ENCODE results near the gene AGXT2. TPM values are rescaled to one million over a fixed set of nuclear protein-coding genes. Genes with fewer than 3 reads are reported as not detected.

The AGXT2 gene, protein sequence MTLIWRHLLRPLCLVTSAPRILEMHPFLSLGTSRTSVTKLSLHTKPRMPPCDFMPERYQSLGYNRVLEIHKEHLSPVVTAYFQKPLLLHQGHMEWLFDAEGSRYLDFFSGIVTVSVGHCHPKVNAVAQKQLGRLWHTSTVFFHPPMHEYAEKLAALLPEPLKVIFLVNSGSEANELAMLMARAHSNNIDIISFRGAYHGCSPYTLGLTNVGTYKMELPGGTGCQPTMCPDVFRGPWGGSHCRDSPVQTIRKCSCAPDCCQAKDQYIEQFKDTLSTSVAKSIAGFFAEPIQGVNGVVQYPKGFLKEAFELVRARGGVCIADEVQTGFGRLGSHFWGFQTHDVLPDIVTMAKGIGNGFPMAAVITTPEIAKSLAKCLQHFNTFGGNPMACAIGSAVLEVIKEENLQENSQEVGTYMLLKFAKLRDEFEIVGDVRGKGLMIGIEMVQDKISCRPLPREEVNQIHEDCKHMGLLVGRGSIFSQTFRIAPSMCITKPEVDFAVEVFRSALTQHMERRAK
- 10 to 100 TPM; 51.6 to 80.5 (median 60.4) TPM for polyA plus RNA-seq (ENCODE audit: insufficient read length in 3 of 3)

DNA sequence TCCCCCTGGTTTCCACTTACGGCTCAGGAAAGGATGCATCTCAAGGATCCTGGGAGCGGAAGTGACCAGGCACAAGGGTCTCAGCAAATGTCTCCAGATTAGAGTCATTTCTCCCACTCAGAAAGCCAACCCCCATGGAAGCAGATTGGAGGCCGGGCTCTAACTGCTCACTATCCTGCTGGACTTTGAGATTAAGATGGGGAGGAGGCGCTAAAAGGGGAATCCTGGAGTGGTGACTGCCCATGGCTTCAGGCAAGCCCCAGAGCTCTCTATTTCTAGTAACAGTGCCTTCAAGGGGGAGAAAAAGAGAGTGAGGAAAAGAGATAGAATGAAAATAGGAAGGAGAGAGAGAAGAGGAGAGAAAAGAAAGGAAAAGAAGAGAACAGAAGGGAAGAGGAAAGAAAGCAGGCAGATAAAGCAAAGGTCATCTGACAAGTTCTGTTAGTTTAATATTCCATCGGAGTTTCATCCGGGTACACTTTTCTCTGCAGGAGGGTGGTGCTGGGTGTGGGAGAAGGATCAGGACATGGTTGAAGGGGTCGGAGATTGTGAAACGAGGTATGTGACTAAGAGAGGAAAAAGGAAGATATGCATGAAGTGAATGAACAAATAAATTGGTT, at the start of gene AGXT2:
AGXT2 (minus strand) TSS at position 165 of the 620 bp plus-strand sequence; CDS start at position 108, 57 bp downstream.
- no peak for DNase-seq (ENCODE audit: low read depth in 3 of 3, low spot score in 2 of 3)

DNA sequence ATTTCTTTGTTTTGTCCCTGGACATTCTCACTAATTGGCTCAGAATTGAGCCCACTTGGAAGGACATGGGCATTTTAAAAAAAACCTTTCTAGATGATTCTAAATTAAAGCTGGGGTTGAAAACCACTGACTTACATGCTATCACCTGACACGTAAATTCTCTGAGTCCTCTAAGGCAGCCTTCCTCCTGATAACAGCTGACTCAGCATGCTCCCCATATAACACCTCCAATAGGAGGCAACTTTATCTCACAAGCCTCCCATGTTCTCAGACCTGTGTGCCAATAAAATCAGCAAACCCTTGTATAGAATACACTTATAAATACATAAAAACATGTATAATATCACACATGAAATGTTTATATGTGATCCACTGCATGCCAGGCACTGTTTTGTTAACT, 49.2 kb upstream of the AGXT2 start:
- DNase-seq (ENCODE audit: low read depth in 3 of 3, low spot score in 2 of 3): no peak

DNA sequence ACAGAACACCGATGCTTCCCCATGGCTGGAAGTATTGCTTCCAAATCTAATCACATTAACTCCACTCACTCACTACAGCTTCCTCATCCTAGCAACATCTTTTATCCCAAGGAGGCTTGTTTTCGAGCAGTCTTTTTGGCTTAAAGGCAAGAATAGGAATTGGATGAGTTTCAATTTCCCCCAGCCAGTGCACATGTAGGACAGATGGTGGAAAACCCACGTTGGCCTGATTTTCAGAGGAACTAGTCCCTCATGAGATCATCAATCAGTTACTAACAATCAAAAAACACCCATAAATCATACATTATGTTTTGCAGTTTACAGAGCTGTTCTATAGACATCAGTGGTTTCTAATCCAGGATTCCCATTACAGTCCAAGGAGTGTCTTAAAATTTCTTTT, 48.5 kb upstream of the AGXT2 start:
- DNase-seq (ENCODE audit: low read depth in 3 of 3, low spot score in 2 of 3): no peak

- no peak for DNase-seq (ENCODE audit: low read depth in 3 of 3, low spot score in 2 of 3)
Observed at GRCh38 chr5:35095366-35095765, 47.6 kb upstream of the AGXT2 start.

DNA sequence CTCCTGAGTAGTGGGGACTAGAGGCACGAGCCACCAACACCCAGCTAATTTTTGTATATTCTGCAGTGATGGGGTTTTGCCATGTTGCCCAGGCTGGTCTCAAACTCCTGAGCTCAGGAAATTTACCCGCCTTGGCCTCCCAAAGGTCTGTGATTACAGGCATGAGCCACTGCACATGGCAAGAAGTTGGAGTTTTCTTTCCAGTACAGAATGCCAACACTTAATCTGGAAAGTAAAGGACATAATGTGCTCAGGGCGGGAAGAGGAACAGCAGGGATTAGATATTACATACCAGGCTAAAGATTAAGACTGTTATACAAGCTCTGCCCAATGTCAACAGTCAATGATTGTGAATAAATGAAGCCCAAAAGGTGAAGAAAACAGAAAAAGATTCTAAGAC, 47.2 kb upstream of the AGXT2 start:
- DNase-seq (ENCODE audit: low read depth in 3 of 3, low spot score in 2 of 3): no peak

DNA sequence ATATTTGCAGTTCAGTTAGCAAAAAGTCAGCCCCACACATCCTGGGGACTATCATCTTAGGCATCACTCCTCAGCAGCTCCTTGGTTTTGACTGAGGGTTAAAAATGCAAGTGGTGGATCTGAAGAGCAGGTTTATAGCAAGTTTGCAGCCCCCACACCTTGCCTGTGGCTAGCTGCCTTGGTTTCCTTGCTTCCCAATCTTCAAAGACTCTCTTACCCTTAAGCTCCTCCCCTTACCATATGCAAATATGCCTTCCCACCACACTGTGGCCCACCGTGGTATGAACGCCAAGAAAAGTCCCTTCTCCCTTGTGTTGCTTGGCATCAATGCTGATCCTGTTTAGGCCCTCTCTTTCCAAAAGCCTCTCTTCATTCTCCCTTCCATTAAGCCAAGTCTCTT, 45.0 kb upstream of the AGXT2 start:
- no peak for DNase-seq (ENCODE audit: low read depth in 3 of 3, low spot score in 2 of 3)

DNA sequence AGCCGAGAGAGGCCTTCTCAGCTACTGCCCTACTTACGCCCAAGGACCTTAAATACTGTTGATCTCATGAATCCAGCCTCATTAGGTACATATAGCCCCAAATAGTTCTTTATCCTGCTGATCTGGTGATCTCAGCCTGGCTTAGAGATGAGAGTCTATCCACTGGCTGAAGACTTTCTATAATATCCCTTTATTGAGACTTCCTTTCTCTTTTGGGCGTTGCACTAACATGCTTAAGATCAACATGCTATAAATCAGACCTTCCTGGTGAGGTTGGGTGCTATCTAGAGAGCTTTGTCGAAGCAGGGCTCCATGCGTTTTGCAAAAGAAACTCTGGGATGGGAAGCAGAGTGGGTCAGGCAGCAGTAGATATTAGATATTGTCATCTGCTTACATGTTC, 44.0 kb upstream of the AGXT2 start:
- no peak for DNase-seq (ENCODE audit: low read depth in 3 of 3, low spot score in 2 of 3)

DNA sequence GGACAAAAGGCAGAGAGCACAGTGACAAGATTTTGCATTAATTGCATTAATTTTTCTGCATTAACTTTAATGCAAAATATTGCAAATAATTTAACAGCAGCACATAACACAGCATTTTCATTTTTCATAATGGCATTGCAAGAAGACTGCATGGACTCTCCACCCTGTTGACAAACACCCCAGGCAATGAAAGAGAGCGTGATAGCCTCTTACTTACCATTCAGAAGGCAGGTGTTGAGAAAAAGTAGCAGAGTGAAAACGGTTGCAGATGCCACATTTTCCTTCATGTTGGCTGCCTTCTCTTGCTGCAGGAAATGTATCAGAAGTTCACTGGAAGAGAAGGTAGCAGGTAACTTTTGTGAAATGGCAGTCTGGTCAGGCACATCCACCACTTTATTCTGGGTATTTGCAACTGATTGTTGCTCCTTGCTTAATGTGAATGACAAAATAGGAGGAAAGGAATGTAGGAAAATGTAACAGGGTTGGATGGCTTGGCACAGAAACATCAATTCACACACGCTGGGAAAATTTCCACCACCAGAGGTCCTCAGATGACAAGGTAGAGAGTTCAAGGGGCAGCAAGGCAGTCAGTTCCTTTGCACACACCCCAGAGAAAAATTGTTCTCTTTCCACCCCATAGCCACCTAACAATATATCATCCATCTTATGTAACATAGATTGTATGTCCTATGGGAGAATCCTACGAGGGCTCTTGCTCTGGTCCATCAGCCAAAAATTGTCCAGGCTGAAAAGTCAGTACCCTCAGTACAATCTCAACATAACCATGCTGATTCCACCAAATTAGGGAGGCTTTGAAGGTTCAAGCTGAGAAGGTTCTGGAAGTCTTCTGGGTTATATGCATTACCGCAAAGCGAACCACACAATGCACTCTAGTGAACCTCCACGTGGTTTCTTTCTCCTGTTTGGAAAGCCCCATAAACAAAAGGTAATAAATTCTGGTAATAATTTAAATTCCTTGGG, 41.9 kb upstream of the AGXT2 start:
- DNase-seq (ENCODE audit: low read depth in 3 of 3, low spot score in 2 of 3): peak in 2 of 3 donors; percentile 29 to 44

DNA sequence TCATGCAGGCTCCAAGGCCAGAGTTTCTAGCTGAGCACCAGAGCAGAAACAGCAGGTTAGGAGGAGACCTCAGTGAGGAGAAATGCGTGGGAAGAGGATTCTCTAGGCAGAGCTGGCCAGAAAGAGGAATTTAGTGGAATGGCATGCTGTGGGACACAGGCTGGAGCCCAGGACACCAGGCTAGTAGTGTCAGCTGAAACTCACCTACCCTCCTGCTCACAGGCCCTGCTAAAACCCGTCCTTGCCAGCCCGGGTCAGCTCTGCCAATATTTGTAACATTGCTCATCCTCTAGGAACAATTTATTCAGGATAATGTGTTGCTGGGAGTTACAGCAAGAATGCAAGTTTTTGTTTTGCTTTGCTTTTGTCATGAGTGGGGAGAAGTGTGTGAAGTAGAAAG, 40.2 kb upstream of the AGXT2 start:
- DNase-seq (ENCODE audit: low read depth in 3 of 3, low spot score in 2 of 3): no peak

DNA sequence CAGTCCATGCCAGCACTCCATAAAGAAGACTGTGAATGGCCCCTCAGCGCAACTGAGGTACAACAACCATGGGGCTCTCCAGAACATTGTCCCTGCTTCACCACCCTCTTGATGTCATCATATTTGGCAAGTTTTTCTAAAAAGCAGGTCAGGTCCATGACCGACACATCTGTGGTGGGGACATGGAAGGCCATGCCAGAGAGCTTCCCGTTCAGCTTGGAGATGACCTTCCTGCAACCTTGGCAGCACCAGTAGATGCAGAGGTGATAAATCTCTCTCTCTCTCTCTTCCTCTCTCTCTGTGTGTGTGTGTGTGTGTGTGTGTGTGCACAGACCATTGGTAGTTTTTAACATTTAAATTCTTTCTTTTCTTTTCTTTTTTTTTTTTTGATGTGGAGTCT, 35.4 kb upstream of the AGXT2 start:
- no peak for DNase-seq (ENCODE audit: low read depth in 3 of 3, low spot score in 2 of 3)

- no peak for DNase-seq (ENCODE audit: low read depth in 3 of 3, low spot score in 2 of 3)
Observed at GRCh38 chr5:35082530-35082929, 34.8 kb upstream of the AGXT2 start.

- DNase-seq (ENCODE audit: low read depth in 3 of 3, low spot score in 2 of 3): no peak
Observed at GRCh38 chr5:35081134-35081533, 33.4 kb upstream of the AGXT2 start.

DNA sequence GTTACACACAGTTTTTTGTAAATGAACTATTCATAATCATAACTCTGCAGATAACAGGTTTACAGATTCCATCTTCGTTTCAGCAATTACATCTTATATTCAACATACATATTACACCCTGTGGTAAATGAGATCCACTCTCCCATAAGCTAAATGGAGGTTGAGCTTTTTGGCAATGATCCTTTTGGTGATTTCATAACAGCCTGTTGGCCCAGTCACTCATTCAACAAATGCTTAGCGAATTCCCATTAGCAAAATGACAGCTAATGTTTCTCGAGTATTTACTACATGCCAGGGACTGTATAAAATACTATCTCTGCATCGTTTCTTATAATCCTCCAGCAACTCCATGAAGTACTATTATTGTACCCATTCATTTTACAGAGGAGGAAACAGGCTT, 25.4 kb upstream of the AGXT2 start:
- DNase-seq (ENCODE audit: low read depth in 3 of 3, low spot score in 2 of 3): no peak

GRCh38 chr5:35069188-35069587, 21.4 kb upstream of the AGXT2 start:
- DNase-seq (ENCODE audit: low read depth in 3 of 3, low spot score in 2 of 3): no peak

GRCh38 chr5:35067985-35068384, 20.2 kb upstream of the AGXT2 start:
- no peak for DNase-seq (ENCODE audit: low read depth in 3 of 3, low spot score in 2 of 3)

DNA sequence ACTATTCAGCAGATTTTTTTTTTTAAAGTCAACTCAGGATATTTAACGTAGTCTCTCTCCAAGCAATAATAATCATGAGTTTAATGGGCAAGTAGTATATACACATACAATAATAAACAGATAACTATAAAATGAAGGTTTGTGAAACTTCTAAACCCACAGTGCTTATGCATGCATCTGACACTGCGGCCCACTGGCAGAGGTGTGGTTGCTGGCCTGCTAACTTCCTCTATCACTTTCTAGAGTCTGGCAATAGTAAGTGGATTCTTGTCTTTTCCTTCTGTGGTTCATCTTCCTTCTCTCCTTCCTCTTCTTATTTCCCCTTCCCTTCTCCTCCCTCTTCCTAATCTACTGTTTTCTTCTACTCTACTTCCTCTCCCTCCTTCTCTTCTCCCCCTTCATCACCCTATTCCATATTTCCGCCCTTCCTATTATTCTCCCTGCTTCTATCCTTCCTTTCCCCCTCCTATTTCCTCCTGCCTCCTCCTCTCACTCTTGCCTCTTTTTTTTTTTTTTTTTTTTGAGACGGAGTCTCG, 18.6 kb upstream of the AGXT2 start:
- DNase-seq (ENCODE audit: low read depth in 3 of 3, low spot score in 2 of 3): no peak

DNA sequence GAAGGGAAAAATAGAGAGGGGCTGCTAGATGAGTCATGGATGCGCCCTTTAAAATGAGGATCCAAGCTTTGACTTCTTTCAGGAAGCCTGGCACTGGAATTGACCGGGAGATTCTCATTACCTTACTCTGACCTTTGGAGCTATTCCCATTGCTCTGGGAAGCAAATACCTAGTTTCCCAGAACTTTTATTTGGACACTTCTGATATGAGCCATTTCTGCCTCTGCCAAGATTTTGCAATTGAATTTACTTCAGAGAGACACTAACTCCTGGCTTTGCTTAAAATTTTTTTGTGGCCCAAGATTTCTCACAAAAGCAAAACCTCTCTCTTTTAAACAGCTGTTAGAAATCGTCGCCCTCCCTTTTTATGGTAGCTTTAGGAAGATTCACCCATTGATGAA, 15.7 kb upstream of the AGXT2 start:
- no peak for DNase-seq (ENCODE audit: low read depth in 3 of 3, low spot score in 2 of 3)

DNA sequence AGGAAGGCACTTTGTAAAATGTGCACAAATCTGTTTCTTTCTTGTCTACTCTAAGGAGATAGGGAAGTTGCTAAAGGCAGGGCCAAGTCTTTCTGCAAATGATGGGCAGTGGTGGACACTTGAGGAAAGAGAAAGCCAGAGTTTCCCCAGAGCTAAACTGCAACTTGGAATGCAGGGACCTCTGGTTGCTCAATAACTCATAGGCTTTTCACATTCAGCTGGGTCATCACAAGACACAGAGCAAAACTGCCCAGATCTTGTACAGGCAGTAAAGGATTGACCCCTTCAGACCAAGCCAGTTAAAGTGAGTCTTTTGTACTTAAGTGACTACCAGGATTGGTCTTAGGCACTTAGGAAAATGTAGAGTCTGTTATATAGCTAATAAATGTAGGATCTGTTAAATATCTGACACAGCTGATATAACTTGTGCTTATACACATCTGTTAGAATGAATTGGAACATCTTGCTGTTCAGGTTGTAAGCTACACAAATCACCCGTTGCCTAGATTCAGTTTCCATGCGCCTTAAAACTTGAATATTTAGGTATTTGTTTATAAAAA, 13.5 kb upstream of the AGXT2 start:
- no peak for DNase-seq (ENCODE audit: low read depth in 3 of 3, low spot score in 2 of 3)

DNA sequence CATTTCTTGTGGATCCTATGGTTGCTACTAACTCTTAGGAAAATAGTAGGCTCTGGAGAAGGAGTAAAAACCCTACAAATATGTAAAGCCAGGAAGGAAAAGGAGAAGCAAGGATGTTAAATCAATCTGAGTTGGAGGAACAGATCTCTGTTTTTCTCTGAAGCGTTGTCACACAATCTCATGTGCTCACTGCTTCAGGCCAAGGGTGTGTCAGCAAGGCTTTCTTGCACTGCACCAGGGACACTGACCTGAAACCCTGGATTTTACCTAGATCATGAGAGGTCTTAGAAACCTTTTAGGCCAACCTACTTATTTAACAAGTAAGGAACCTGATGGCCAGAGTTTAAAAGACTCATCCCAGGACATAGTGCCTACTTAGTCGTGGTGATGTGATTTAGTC, 12.5 kb upstream of the AGXT2 start:
- no peak for DNase-seq (ENCODE audit: low read depth in 3 of 3, low spot score in 2 of 3)

- DNase-seq (ENCODE audit: low read depth in 3 of 3, low spot score in 2 of 3): no peak
Observed at GRCh38 chr5:35059251-35059650, 11.5 kb upstream of the AGXT2 start.

Data from right renal cortex interstitium (tissue), 3 donors.